ENCODE measurements around the gene RAD21L1.

Gene RAD21L1

GRCh38 chr20:1282966-1283365 is 57.1 kb downstream of the RAD21L1 start:
- peaks cover 0 to 8% of the 10 kb centered on the region in 2 donors for H3K36me3 ChIP-seq (ENCODE audit: control insufficient read depth in 2 of 2, insufficient read depth in 2 of 2, low read length in 2 of 2)
- H3K4me1 ChIP-seq (ENCODE audit: control insufficient read depth, insufficient read depth, low read length) = no peaks in the 10 kb centered on the region
- no peaks in the 10 kb centered on the region for H3K9me3 ChIP-seq (ENCODE audit: control insufficient read depth in 2 of 2, low read length in 2 of 2)
- H3K4me3 ChIP-seq (ENCODE audit: low read length in 2 of 2) = no peak overlapping the region
- H3K27ac ChIP-seq (ENCODE audit: low read length) = no peak overlapping the region
- H3K9ac ChIP-seq (ENCODE audit: low read length in 2 of 2) = no peak overlapping the region
- H3K27me3 ChIP-seq (ENCODE audit: control insufficient read depth in 1 of 2, insufficient read depth in 2 of 2, low read length in 2 of 2) = no peaks in the 10 kb centered on the region

- Histone ChIP-seq H3K27me3 (ENCODE audit: control insufficient read depth in 1 of 2, insufficient read depth in 2 of 2, low read length in 2 of 2) (no peaks in the 10 kb centered on the region), H3K9ac (ENCODE audit: low read length in 2 of 2) (no peak overlapping the region), H3K4me1 (ENCODE audit: control insufficient read depth, insufficient read depth, low read length) (no peaks in the 10 kb centered on the region), H3K4me3 (ENCODE audit: low read length in 2 of 2) (no peak overlapping the region), H3K36me3 (ENCODE audit: control insufficient read depth in 2 of 2, insufficient read depth in 2 of 2, low read length in 2 of 2) (peaks cover 0 to 8% of the 10 kb centered on the region in 2 donors), H3K9me3 (ENCODE audit: control insufficient read depth in 2 of 2, low read length in 2 of 2) (no peaks in the 10 kb centered on the region), H3K27ac (ENCODE audit: low read length) (no peak overlapping the region)
Observed at GRCh38 chr20:1283522-1284510, 58.0 kb downstream of the RAD21L1 start.

- Histone ChIP-seq H3K27ac (ENCODE audit: low read length) (no peak overlapping the region), H3K9me3 (ENCODE audit: control insufficient read depth in 2 of 2, low read length in 2 of 2) (no peaks in the 10 kb centered on the region), H3K9ac (ENCODE audit: low read length in 2 of 2) (no peak overlapping the region)
Observed at GRCh38 chr20:1286267-1287024, 60.6 kb downstream of the RAD21L1 start.

GRCh38 chr20:1287306-1287705 is 61.5 kb downstream of the RAD21L1 start:
- Histone ChIP-seq H3K9me3 (ENCODE audit: control insufficient read depth in 2 of 2, low read length in 2 of 2) (no peaks in the 10 kb centered on the region), H3K4me1 (ENCODE audit: control insufficient read depth, insufficient read depth, low read length) (no peaks in the 10 kb centered on the region), H3K4me3 (ENCODE audit: low read length in 2 of 2) (no peak overlapping the region), H3K36me3 (ENCODE audit: control insufficient read depth in 2 of 2, insufficient read depth in 2 of 2, low read length in 2 of 2) (peaks cover 0 to 2% of the 10 kb centered on the region in 2 donors), H3K27me3 (ENCODE audit: control insufficient read depth in 1 of 2, insufficient read depth in 2 of 2, low read length in 2 of 2) (no peaks in the 10 kb centered on the region), H3K9ac (ENCODE audit: low read length in 2 of 2) (no peak overlapping the region), H3K27ac (ENCODE audit: low read length) (no peak overlapping the region)

More at GRCh38 chr20:1286267-1287024, 60.6 kb downstream of the RAD21L1 start:
- no peaks in the 10 kb centered on the region for H3K4me1 ChIP-seq (ENCODE audit: control insufficient read depth, insufficient read depth, low read length)
- no peak overlapping the region for H3K4me3 ChIP-seq (ENCODE audit: low read length in 2 of 2)
- H3K36me3 ChIP-seq (ENCODE audit: control insufficient read depth in 2 of 2, insufficient read depth in 2 of 2, low read length in 2 of 2) = peaks cover 0 to 2% of the 10 kb centered on the region in 2 donors
- H3K27me3 ChIP-seq (ENCODE audit: control insufficient read depth in 1 of 2, insufficient read depth in 2 of 2, low read length in 2 of 2) = no peaks in the 10 kb centered on the region

GRCh38 chr20:1287787-1288569 is 62.1 kb downstream of the RAD21L1 start:
- Histone ChIP-seq H3K4me3 (ENCODE audit: low read length in 2 of 2) (no peak overlapping the region), H3K36me3 (ENCODE audit: control insufficient read depth in 2 of 2, insufficient read depth in 2 of 2, low read length in 2 of 2) (peaks cover 0 to 2% of the 10 kb centered on the region in 2 donors), H3K4me1 (ENCODE audit: control insufficient read depth, insufficient read depth, low read length) (no peaks in the 10 kb centered on the region), H3K27ac (ENCODE audit: low read length) (no peak overlapping the region), H3K9me3 (ENCODE audit: control insufficient read depth in 2 of 2, low read length in 2 of 2) (no peaks in the 10 kb centered on the region), H3K9ac (ENCODE audit: low read length in 2 of 2) (no peak overlapping the region), H3K27me3 (ENCODE audit: control insufficient read depth in 1 of 2, insufficient read depth in 2 of 2, low read length in 2 of 2) (no peaks in the 10 kb centered on the region)

GRCh38 chr20:1291191-1291741 is 65.4 kb downstream of the RAD21L1 start:
- H3K36me3 ChIP-seq (ENCODE audit: control insufficient read depth in 2 of 2, insufficient read depth in 2 of 2, low read length in 2 of 2) = peaks cover 0 to 2% of the 10 kb centered on the region in 2 donors
- no peak overlapping the region for H3K27ac ChIP-seq (ENCODE audit: low read length)
- H3K27me3 ChIP-seq (ENCODE audit: control insufficient read depth in 1 of 2, insufficient read depth in 2 of 2, low read length in 2 of 2) = no peaks in the 10 kb centered on the region
- H3K9me3 ChIP-seq (ENCODE audit: control insufficient read depth in 2 of 2, low read length in 2 of 2) = no peaks in the 10 kb centered on the region
- H3K4me1 ChIP-seq (ENCODE audit: control insufficient read depth, insufficient read depth, low read length) = no peaks in the 10 kb centered on the region
- H3K9ac ChIP-seq (ENCODE audit: low read length in 2 of 2) = no peak overlapping the region
- no peak overlapping the region for H3K4me3 ChIP-seq (ENCODE audit: low read length in 2 of 2)

- Histone ChIP-seq H3K36me3 (ENCODE audit: control insufficient read depth in 2 of 2, insufficient read depth in 2 of 2, low read length in 2 of 2) (peaks cover 2% of the 10 kb centered on the region in 2 donors), H3K27ac (ENCODE audit: low read length) (no peak overlapping the region), H3K4me3 (ENCODE audit: low read length in 2 of 2) (no peak overlapping the region), H3K9me3 (ENCODE audit: control insufficient read depth in 2 of 2, low read length in 2 of 2) (no peaks in the 10 kb centered on the region), H3K4me1 (ENCODE audit: control insufficient read depth, insufficient read depth, low read length) (no peaks in the 10 kb centered on the region), H3K27me3 (ENCODE audit: control insufficient read depth in 1 of 2, insufficient read depth in 2 of 2, low read length in 2 of 2) (no peaks in the 10 kb centered on the region), H3K9ac (ENCODE audit: low read length in 2 of 2) (no peak overlapping the region)
Observed at GRCh38 chr20:1292620-1293019, 66.8 kb downstream of the RAD21L1 start.

GRCh38 chr20:1293641-1294379 is 68.0 kb downstream of the RAD21L1 start:
- no peaks in the 10 kb centered on the region for H3K4me1 ChIP-seq (ENCODE audit: control insufficient read depth, insufficient read depth, low read length)
- H3K36me3 ChIP-seq (ENCODE audit: control insufficient read depth in 2 of 2, insufficient read depth in 2 of 2, low read length in 2 of 2) = peaks cover 2 to 7% of the 10 kb centered on the region in 2 donors
- no peak overlapping the region for H3K4me3 ChIP-seq (ENCODE audit: low read length in 2 of 2)
- H3K27me3 ChIP-seq (ENCODE audit: control insufficient read depth in 1 of 2, insufficient read depth in 2 of 2, low read length in 2 of 2) = no peaks in the 10 kb centered on the region
- no peak overlapping the region for H3K27ac ChIP-seq (ENCODE audit: low read length)
- H3K9me3 ChIP-seq (ENCODE audit: control insufficient read depth in 2 of 2, low read length in 2 of 2) = no peaks in the 10 kb centered on the region
- no peak overlapping the region for H3K9ac ChIP-seq (ENCODE audit: low read length in 2 of 2)

- Histone ChIP-seq H3K36me3 (ENCODE audit: control insufficient read depth in 2 of 2, insufficient read depth in 2 of 2, low read length in 2 of 2) (peaks cover 7 to 10% of the 10 kb centered on the region in 2 donors), H3K9ac (ENCODE audit: low read length in 2 of 2) (no peak overlapping the region), H3K27me3 (ENCODE audit: control insufficient read depth in 1 of 2, insufficient read depth in 2 of 2, low read length in 2 of 2) (no peaks in the 10 kb centered on the region), H3K4me3 (ENCODE audit: low read length in 2 of 2) (no peak overlapping the region), H3K4me1 (ENCODE audit: control insufficient read depth, insufficient read depth, low read length) (no peaks in the 10 kb centered on the region), H3K27ac (ENCODE audit: low read length) (no peak overlapping the region), H3K9me3 (ENCODE audit: control insufficient read depth in 2 of 2, low read length in 2 of 2) (no peaks in the 10 kb centered on the region)
Observed at GRCh38 chr20:1294497-1294896, 68.7 kb downstream of the RAD21L1 start.
